Epithelial cell of esophagus (primary cell): ENCODE measurements around the gene KCTD5.

ENCODE experiments used
- DNase-seq: peaks from one replicate; pipeline ENCODE4 v3.0.0; 2010; ENCODE audit warnings: low read depth
- H3K4me3 ChIP-seq: 2 replicates; pipeline ENCODE4 v1.5.1; 2011; ENCODE audit warnings: mild to moderate bottlenecking, low read length, control low read depth
- CTCF ChIP-seq: IDR thresholded peaks from 2 replicates; pipeline ENCODE4 v1.5.1; 2011; ENCODE audit warnings: low read depth, mild to moderate bottlenecking, low read length, control low read depth, inconsistent platforms; ENCODE audit not compliant: insufficient read depth; ENCODE audit errors: missing control alignments

The KCTD5 gene

GRCh38 chr16:2712063-2712441 is 29.7 kb downstream of the KCTD5 start:
- DNase-seq = no peak
- no peak overlapping the region for H3K4me3 ChIP-seq
- no peak for TF ChIP-seq CTCF

- H3K4me3 ChIP-seq = no peak overlapping the region
- no peak for TF ChIP-seq CTCF
- DNase-seq = no peak
Observed at GRCh38 chr16:2712546-2712945, 30.2 kb downstream of the KCTD5 start.

GRCh38 chr16:2713523-2713922 is 31.2 kb downstream of the KCTD5 start:
- TF ChIP-seq CTCF = no peak
- no peak overlapping the region for H3K4me3 ChIP-seq
- DNase-seq = no peak

- TF ChIP-seq CTCF = no peak
- DNase-seq = no peak
- H3K4me3 ChIP-seq = no peak overlapping the region
Observed at GRCh38 chr16:2713985-2714774, 31.9 kb downstream of the KCTD5 start.

- no peak for DNase-seq
- TF ChIP-seq CTCF = no peak
- peak overlapping the region; percentile 23 for H3K4me3 ChIP-seq
Observed at GRCh38 chr16:2715064-2715463, 32.7 kb downstream of the KCTD5 start.

GRCh38 chr16:2715519-2715918 is 33.2 kb downstream of the KCTD5 start:
- H3K4me3 ChIP-seq = peak overlapping the region; percentile 23
- DNase-seq = peak; percentile 54
- no peak for TF ChIP-seq CTCF
